LNCaP clone FGC (cell line): ENCODE measurements around the gene SPTBN2.
A peak's percentile ranks its signal among the peaks of the same experiment; 100 is the strongest.

ENCODE experiments used
- DNase-seq: peaks from one replicate; pipeline ENCODE4 v3.0.0-alpha.2; 2011; ENCODE audit warnings: low read depth
- H3K4me3 ChIP-seq: 2 replicates; pipeline ENCODE4 v1.5.1; 2011; ENCODE audit warnings: mild to moderate bottlenecking, low read depth, low read length, control low read depth
- TF ChIP-seq, protein P1 (sequence below): IDR thresholded peaks from 2 replicates; pipeline ENCODE4 v1.5.1; 2012; ENCODE audit warnings: mild to moderate bottlenecking; ENCODE audit not compliant: control insufficient read depth, insufficient read depth; ENCODE audit errors: extremely low read depth

Gene SPTBN2

DNA sequence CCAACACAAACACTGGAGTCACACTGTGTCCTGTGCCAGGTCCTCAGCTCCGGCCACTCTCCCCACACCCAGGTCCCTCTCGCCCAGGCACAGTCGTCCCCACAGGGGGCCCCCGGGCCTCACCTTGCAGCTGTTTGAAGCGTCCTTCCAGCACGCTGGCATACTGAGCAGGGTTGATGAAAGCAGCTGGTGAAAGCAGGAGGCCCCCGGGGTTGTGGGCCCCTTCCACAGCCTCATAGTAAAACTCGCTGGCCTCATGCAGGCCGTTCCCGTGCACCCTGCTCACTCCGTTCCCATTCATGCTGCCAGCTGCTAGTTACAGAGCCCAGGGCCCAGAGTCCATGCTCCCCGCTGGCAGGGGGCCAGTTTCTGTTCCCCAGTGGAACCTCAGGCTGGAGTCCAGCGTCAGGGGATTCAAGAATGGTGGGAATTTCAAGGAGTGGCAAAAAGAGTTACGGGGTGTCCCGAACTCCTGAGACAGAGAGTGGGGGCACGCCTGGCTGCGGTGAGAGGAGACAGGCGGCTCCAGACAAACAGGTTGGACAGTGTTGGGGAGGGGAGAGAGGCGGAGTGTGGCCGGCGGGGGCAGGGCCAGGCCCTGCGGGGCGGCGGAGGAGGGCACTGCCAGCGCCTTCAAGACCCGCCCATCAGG lies 10.6 kb downstream of the SPTBN2 start:
- TF ChIP-seq, protein P1, sequence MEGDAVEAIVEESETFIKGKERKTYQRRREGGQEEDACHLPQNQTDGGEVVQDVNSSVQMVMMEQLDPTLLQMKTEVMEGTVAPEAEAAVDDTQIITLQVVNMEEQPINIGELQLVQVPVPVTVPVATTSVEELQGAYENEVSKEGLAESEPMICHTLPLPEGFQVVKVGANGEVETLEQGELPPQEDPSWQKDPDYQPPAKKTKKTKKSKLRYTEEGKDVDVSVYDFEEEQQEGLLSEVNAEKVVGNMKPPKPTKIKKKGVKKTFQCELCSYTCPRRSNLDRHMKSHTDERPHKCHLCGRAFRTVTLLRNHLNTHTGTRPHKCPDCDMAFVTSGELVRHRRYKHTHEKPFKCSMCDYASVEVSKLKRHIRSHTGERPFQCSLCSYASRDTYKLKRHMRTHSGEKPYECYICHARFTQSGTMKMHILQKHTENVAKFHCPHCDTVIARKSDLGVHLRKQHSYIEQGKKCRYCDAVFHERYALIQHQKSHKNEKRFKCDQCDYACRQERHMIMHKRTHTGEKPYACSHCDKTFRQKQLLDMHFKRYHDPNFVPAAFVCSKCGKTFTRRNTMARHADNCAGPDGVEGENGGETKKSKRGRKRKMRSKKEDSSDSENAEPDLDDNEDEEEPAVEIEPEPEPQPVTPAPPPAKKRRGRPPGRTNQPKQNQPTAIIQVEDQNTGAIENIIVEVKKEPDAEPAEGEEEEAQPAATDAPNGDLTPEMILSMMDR = no peak
- H3K4me3 ChIP-seq = peak overlapping the region; percentile 64
- peak; percentile 46 for DNase-seq

DNA sequence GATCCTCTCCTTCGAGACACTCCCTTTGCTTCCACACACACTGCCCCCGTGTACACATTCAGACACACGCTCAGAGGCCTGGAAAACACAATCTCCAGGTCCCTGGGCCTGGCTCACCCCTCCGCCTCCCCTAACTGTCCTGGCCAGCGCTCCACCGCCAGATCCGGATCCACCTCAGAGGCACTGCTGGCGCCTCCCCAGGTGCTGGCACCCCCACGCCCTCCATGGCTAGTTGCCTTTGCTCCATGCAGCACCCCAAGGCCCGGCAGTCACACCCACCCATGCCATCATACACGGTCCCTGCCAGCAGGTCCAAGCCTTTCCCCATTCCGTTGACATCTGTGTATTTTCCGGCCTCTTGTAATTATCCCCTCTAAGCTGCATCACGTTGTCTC lies 11.1 kb downstream of the SPTBN2 start:
- peak overlapping the region; percentile 64 for H3K4me3 ChIP-seq
- TF ChIP-seq, protein P1 = no peak

DNA sequence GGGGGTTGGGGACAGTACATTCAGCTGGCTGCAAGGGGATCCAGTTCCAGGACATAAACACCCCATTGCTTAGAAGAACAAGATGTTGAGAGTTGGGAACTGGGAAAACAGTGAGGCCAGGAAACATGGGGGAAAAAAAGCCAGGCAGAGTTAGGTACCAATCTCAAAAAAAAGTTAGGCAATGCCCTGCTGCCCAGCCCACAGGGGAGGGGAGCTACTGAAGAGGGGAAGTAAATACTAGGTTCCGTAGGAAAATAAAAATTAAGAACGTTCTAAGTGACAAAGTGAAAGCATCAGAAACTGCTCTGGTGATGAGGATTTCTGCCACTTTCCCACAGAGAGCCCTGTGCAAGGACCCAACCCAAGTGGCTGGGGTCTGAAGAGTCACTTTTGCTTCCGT lies 12.0 kb downstream of the SPTBN2 start:
- no peak for DNase-seq
- TF ChIP-seq, protein P1 = no peak
- peak overlapping the region; percentile 64; the same call in 1 of the 2 replicates for H3K4me3 ChIP-seq

More for the DNA sequence above, 11.1 kb downstream of the SPTBN2 start:
- DNase-seq = no peak

DNA sequence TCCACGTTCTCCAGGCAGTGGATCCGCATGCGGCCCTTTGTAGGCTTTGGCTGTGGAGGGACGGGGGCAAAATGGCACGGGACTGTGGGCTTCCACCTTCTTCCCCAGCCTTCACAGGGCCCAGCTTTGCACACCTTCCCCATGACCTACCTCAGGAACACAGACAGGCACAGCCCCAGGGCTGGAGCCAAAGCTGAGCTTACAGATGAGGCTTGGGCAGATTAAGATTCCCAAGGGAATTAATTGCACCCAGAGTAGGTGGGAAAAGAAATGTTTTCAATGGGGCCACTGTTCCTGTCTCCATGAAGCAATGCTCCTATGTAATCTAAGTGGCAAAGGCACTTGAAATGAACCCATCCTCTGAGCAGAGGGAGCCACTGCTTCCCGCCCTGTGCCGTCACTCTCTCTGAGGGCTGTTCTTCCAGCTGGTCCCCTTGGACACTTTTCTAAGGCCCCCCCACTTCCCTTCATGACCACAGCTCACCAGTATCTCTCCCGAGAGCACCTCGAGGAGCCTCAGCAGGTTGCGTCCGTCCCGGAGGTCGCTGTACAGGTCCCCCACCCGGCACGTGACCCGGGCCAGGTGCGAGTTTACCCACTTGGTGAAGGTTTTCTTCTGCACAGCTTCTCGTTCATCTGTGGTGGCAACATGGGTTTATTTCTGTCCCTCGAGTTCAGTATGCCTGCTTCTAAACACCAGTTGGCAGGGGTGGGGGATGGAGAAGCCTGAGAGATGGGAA lies 13.5 kb downstream of the SPTBN2 start:
- no peak for DNase-seq
- TF ChIP-seq, protein P1 = no peak
- H3K4me3 ChIP-seq = no peak overlapping the region

DNA sequence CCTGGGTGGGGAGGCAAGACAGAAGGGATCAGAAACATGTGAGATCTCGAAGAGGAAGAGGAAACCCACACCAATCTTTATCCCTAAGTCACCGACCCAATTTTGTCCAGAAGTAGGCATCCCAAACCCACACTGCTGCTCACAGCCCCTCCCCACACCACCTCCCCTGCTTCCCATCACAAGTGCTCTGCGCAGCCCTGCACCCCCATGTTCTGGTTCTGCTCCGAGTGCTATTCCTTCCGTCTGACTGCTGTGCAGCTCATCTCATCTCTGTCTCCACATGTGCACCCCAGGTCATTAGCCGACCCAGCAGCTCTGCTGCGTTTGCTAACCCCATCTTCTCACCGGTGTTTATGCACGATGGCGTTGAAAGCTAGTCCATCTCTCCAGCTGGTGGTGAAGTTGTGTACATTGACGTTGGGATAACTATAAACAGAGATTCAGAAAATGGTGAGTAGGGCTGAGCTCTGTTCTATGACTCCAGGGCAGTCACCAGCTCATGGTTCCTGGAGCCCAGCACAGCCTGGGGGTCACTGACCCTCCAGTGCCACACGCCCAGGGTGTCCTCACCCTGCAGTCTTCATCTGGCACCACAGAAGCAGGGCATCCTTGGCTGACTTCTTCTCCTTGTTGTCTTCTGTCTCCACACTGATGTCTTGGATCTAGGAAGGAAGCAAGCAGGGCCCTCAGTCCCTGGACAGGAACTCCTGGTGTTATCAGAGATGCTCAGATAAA lies 15.1 kb downstream of the SPTBN2 start:
- no peak for DNase-seq
- TF ChIP-seq, protein P1 = no peak

DNA sequence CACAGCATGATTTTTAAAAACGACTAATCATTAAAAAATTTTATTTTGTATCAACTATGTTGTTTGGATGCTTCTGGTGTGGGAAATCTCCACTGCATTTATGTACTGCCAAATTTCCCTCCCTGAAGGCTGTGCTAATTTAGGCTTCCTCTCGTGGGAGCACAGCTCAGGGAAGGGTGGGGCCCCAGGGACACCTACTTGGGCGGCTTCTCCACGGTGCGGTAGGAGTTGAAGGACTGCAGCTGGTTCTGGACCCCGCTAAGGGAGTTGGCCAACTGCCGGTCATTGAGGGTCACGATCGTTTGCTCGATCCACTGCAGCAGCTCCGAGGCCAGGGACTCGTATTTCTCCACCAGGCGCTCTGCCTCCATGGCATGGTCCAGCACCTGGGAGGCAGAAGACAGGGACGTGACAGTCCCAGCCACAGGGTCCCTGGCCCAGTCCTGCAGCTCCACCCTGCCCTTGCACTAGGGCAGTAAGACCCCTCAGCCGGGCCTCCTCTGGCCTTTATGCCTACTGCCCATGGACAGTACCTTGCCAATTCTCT lies 18.6 kb downstream of the SPTBN2 start:
- no peak for DNase-seq
- TF ChIP-seq, protein P1 = no peak
- no peak overlapping the region for H3K4me3 ChIP-seq

More for the DNA sequence above, 15.1 kb downstream of the SPTBN2 start:
- H3K4me3 ChIP-seq = no peak overlapping the region
